NT2/D1 (cell line): ENCODE measurements around the gene KLHL11.

ENCODE experiments used
- SUZ12 ChIP-seq: IDR thresholded peaks from 2 replicates; pipeline ENCODE4 v1.6.1; 2011; ENCODE audit not compliant: insufficient read length, insufficient read depth; ENCODE audit errors: extremely low read depth
- YY1 ChIP-seq: IDR thresholded peaks from 2 replicates; pipeline ENCODE4 v1.6.1; 2011; ENCODE audit not compliant: insufficient read length, insufficient read depth

- no peak for TF ChIP-seq SUZ12
- TF ChIP-seq YY1 = no peak
Measured at GRCh38 chr17:41811549-41812380, 53.5 kb downstream of the KLHL11 start, which contains the start of gene P3H4.
